Nephron progenitor cell (in vitro differentiated cells): ENCODE data around the gene FADS1.

Source experiments
- DNase-seq: peaks from one replicate; pipeline ENCODE4 v3.0.0; 2021
- H3K27ac Mint-ChIP-seq: 2 replicates; pipeline ENCODE4 v1.8.0; 2021; ENCODE audit warnings: mild to moderate bottlenecking, moderate library complexity, mixed read lengths
- H3K27me3 Mint-ChIP-seq: 2 replicates; pipeline ENCODE4 v1.8.0; 2021; ENCODE audit warnings: mild to moderate bottlenecking, low read depth, mixed read lengths; ENCODE audit not compliant: poor library complexity
- H3K36me3 Mint-ChIP-seq: 2 replicates; pipeline ENCODE4 v1.8.0; 2021; ENCODE audit warnings: low read depth, mixed read lengths
- H3K4me1 Mint-ChIP-seq: 2 replicates; pipeline ENCODE4 v1.8.0; 2021; ENCODE audit warnings: mixed read lengths
- H3K4me3 Mint-ChIP-seq: 2 replicates; pipeline ENCODE4 v1.8.0; 2021; ENCODE audit warnings: mild to moderate bottlenecking, moderate library complexity, mixed read lengths
- H3K9me3 Mint-ChIP-seq: 2 replicates; pipeline ENCODE4 v1.8.0; 2021; ENCODE audit warnings: mild to moderate bottlenecking, moderate library complexity, mixed read lengths
- TF ChIP-seq, protein P1 (sequence below): fragments of 200-600 bp; sonication (generic); IDR thresholded peaks from 2 replicates; pipeline ENCODE4 v1.5.0; 2021; ENCODE audit warnings: antibody characterized with exemption

The FADS1 gene

DNA sequence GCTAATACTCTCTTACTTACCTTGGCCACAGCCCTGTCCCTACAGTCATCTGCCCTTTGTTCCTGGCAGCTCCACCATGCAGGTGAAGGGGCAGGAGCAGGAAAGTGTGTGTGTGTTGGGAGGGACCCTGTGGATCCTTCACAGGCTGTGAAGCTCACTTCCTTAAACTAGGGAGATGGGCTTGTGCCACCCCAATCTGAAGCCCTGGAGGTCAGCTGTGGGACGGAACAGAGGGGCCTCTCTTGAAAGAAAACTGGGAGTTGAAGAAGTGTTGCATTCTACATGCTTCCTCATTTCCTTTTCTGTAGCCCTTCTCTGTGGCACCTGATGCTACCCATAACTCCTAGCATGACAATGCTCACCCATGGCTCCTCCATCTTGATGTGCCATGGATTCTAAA, 11.7 kb downstream of the FADS1 start:
- no peak for DNase-seq
- Mint-ChIP-seq H3K9me3 (no peaks in the 10 kb centered on the region), H3K4me1 (peaks cover 11% of the 10 kb centered on the region), H3K27me3 (no peaks in the 10 kb centered on the region), H3K36me3 (peaks cover 89% of the 10 kb centered on the region), H3K4me3 (no peak overlapping the region), H3K27ac (peak overlapping the region; percentile 74)
- TF ChIP-seq, protein P1, sequence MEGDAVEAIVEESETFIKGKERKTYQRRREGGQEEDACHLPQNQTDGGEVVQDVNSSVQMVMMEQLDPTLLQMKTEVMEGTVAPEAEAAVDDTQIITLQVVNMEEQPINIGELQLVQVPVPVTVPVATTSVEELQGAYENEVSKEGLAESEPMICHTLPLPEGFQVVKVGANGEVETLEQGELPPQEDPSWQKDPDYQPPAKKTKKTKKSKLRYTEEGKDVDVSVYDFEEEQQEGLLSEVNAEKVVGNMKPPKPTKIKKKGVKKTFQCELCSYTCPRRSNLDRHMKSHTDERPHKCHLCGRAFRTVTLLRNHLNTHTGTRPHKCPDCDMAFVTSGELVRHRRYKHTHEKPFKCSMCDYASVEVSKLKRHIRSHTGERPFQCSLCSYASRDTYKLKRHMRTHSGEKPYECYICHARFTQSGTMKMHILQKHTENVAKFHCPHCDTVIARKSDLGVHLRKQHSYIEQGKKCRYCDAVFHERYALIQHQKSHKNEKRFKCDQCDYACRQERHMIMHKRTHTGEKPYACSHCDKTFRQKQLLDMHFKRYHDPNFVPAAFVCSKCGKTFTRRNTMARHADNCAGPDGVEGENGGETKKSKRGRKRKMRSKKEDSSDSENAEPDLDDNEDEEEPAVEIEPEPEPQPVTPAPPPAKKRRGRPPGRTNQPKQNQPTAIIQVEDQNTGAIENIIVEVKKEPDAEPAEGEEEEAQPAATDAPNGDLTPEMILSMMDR = no peak

DNA sequence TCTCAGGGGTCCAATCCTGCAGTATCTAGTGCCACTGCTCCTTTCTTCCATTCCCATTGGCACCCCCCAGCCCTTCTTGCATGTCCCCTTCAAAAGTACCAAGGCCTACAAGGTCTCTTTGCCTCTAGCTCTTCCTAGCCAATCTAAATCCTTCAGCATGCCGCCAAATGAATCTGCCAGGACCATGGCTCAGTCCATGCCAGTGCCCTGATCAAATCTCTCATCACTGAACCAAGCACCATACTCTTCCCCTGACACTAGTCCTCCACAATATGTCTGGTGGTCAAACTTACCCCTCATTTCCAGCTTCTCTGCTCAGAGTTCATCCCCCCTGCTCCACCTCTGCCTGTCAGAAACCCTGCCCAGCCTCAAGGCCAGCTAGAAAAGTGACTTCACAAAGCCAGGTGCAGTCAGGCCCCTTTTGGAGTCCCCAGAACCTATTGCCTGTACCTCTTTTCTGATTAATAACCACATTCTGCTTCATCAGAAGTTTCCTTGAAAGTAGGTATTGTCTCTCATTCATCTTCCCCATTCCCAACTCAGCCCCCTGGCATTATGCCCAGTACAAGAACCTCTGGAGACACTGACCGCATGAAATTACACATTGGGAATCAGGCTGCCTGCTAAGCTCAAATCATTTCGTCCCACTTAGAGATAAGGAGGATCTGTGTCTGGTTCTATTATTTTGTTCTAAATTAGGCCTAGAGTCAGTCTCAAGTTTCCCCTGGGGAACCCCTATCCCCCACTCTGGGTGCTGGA, 12.7 kb downstream of the FADS1 start:
- H3K4me3 Mint-ChIP-seq = no peak overlapping the region
- H3K27ac Mint-ChIP-seq = peak overlapping the region; percentile 86
- H3K27me3 Mint-ChIP-seq = no peaks in the 10 kb centered on the region
- DNase-seq = no peak
- TF ChIP-seq, protein P1 = no peak
- no peaks in the 10 kb centered on the region for H3K9me3 Mint-ChIP-seq
- H3K36me3 Mint-ChIP-seq = peaks cover 88% of the 10 kb centered on the region
- H3K4me1 Mint-ChIP-seq = peaks cover 15% of the 10 kb centered on the region

DNA sequence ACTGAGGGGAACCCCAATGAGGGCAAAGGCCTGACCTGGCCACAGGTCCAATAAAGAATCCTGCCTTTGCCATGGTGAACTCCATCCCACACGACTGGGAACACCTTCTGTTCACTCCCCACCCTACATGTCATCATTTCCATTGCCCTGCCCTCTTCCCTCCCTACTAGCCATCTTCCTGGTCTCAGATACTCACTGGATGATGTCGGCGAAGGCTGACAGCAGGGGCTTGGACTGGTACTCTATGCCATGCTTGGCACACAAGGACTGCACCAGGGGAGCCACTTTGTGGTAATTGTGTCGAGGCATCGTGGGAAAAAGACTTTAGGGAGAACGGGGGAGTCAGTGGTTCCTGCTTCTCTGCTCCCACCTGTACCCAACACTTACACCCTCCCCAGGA, 14.2 kb downstream of the FADS1 start:
- no peak for DNase-seq
- H3K36me3 Mint-ChIP-seq = peaks cover 76% of the 10 kb centered on the region

DNA sequence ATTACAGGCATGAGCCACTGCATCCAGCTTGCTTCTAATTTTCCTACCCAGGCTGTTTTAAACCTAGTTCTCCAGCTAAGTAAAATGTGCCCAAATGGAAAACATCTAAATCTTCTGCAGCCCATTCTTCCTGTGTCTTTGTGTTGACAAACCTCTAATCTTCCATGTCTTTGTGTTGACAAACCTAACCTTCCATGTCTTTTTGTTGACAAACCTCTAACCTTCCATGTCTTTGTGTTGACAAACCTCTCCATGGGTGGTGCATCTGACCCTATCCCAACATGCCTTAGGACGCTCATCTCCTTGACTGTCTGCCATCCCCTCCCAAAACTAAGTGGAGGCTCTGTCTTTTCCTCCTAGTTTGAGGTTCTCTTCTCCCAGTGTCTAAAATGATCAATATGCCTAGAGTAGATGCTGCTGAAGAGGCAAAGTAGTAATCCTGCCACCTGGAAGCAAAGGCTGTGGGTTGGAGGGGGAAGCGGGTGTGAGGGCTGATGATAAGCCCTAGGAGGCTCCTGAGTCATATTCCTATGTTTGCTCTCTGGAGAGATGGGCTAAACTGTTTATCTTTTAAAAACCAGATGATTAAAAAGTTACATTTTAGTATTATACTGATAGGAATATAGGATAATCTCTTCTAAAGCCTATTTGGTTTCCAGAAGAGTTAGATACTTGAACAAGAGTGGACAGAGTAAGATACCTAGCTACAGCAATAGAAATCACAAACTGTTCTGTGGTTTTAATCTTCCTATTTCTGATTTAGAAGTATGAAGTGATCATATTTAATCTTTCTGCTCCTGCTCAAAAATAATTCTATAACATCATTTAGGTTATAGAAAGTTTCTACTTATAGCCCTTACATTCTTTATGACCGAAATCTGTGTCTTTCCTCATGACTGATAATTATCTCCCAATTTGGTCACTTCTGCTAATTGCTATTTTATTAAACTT, 16.2 kb downstream of the FADS1 start:
- DNase-seq = no peak
- Mint-ChIP-seq H3K4me1 (peaks cover 29% of the 10 kb centered on the region), H3K36me3 (peaks cover 73% of the 10 kb centered on the region), H3K27me3 (no peaks in the 10 kb centered on the region), H3K9me3 (no peaks in the 10 kb centered on the region), H3K27ac (peak overlapping the region; percentile 92), H3K4me3 (no peak overlapping the region)
- TF ChIP-seq, protein P1 = no peak

More for the DNA sequence above, 14.2 kb downstream of the FADS1 start:
- no peaks in the 10 kb centered on the region for H3K9me3 Mint-ChIP-seq
- TF ChIP-seq, protein P1 = no peak
- peaks cover 22% of the 10 kb centered on the region for H3K4me1 Mint-ChIP-seq
- peak overlapping the region; percentile 95 for H3K27ac Mint-ChIP-seq
- H3K4me3 Mint-ChIP-seq = no peak overlapping the region
- no peaks in the 10 kb centered on the region for H3K27me3 Mint-ChIP-seq

DNA sequence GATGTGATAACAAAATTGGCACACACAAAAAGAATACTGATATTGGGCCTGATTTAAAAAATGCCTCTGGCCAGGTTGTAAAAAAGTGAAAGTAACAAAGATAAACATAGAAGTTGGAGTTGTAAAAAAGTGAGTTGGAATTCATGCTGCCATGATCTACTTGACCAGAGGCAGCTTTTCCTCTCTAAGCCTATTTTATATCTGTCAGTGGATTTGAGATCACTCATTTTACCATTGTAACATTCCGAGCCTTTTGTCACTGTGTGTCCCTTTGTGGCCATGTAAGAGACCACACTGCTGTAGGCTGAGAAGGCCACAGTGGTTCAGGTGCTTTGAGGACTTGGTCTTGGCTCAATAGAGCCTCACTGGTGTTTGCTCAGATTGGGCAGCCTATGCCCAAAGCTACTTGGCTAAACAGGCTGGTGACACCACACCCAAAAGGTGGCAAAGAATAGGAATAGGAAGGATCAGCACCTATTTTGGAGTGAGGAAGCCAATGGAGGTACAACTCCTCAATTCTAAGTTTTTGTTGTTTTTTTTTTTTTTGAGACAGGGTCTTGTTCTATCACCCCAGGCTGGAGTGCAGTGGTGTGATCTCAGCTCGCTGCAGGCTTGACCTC, 17.0 kb downstream of the FADS1 start:
- no peak overlapping the region for H3K4me3 Mint-ChIP-seq
- H3K27ac Mint-ChIP-seq = peak overlapping the region; percentile 99
- DNase-seq = no peak
- TF ChIP-seq, protein P1 = no peak
- H3K36me3 Mint-ChIP-seq = peaks cover 69% of the 10 kb centered on the region
- no peaks in the 10 kb centered on the region for H3K27me3 Mint-ChIP-seq
- peaks cover 35% of the 10 kb centered on the region for H3K4me1 Mint-ChIP-seq
- no peaks in the 10 kb centered on the region for H3K9me3 Mint-ChIP-seq
